ENCODE data around the gene CLIP2.

- TF ChIP-seq CTCF (conservative IDR thresholded peaks at IDR 0.05 in 1 of 2, IDR thresholded peaks at IDR 0.05 in 1 of 2; ENCODE audit: extremely low read depth in 1 of 2, insufficient read depth in 1 of 2, low read depth in 1 of 2, low read length in 2 of 2) (no peak), EZH2 (IDR thresholded peaks at IDR 0.05; ENCODE audit: borderline replicate concordance, low read length) (no peak)
Measured at GRCh38 chr7:74404388-74404700, 115.1 kb downstream of the CLIP2 start.
